Testis (tissue), 2 donors: ENCODE measurements around the gene TIA1.
"Not testable (repeated sequence)": the region's sequence is repeated elsewhere in the genome, so short reads cannot be mapped to it uniquely, and the experiment has no call there.

ENCODE experiments used
- POLR2A ChIP-seq: fragments of 450-650 bp; IDR thresholded peaks from one replicate; pipeline ENCODE4 v1.6.1; 2017; ENCODE audit warnings: antibody characterized with exemption, mild to moderate bottlenecking, moderate library complexity
- TF ChIP-seq, protein P1 (sequence below), 3 experiments: fragments of 450-650 bp in 2 of 3; fragments of 200-600 bp in 1 of 3; sonication (generic) in 1 of 3; IDR thresholded peaks; one replicate each; pipeline ENCODE4 v1.5.1; 2016 to 2019; ENCODE audit warnings: antibody characterized with exemption in 3 of 3, mild to moderate bottlenecking in 2 of 3, moderate library complexity in 1 of 3

DNA sequence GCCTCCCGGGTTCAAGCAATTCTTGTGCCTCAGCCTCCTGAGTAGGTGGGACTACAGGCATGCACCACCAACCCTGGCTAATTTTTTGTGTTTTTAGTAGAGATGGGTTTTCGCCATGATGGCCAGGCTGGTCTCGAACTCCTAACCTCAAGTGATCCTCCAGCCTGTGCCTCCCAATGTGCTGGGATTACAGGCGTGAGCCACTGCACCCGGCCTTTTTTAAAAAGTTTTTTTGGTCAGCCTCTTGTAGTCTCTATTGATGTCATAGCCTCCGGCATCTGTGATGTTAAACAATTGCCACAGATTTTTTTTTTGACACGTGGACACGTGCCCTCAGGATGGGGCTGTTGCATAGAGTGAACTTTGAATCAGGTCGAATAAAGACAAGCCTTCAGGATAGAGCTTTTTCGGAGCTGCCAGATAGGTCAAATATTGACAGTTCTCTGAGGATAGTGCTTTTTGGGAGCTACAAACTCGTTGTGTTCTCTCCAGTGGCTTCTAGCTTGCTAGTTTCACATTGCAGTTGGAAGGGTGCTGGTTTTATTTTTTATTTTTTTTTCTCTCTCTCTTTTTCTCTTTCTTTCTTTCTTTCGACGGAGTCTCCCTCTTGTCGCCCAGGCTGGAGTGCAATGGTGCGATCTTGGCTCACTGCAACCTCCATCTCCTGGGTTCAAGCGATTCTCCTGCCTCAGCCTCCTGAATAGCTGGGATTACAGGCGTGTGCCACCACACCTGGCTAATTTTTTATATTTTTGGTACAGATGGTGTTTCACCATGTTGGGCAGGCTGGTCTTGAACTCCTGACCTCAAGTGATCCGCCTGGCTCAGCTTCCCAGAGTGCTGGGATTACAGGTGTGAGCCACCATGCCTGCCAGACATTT lies 21.2 kb upstream of the TIA1 start:
- TF ChIP-seq, protein P1, sequence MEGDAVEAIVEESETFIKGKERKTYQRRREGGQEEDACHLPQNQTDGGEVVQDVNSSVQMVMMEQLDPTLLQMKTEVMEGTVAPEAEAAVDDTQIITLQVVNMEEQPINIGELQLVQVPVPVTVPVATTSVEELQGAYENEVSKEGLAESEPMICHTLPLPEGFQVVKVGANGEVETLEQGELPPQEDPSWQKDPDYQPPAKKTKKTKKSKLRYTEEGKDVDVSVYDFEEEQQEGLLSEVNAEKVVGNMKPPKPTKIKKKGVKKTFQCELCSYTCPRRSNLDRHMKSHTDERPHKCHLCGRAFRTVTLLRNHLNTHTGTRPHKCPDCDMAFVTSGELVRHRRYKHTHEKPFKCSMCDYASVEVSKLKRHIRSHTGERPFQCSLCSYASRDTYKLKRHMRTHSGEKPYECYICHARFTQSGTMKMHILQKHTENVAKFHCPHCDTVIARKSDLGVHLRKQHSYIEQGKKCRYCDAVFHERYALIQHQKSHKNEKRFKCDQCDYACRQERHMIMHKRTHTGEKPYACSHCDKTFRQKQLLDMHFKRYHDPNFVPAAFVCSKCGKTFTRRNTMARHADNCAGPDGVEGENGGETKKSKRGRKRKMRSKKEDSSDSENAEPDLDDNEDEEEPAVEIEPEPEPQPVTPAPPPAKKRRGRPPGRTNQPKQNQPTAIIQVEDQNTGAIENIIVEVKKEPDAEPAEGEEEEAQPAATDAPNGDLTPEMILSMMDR (IDR thresholded peaks at IDR 0.05), result not testable (repeated sequence)
- TF ChIP-seq POLR2A, result not testable (repeated sequence)
